HG02763 (cell line): ENCODE measurements around the gene PPP2R3A.

Experiments
- ATAC-seq: cut with Tn5 transposase; IDR thresholded peaks from one replicate; pipeline ENCODE4 v1.9.1; 2021; ENCODE audit warnings: mild to moderate bottlenecking, moderate library complexity; ENCODE audit not compliant: unreplicated experiment

The PPP2R3A gene

DNA sequence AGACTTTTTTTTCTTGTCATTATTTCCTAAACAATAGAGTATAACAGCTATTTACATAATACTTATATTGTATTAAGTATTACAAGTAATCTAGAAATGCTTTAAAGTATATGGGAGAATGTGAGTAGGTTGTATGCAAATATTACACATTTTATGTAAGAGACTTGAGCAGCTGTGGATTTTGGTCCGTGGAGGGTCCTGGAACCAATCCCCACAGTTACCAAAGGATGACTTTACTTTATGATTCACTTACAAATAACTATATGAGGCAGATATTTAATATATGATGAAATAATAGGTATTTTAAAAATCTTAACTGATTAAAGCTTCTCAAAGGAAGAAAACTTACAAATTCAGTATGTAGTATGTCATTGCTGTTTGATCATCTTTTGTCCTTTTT is 56.3 kb downstream of the PPP2R3A start:
- no peak for ATAC-seq

DNA sequence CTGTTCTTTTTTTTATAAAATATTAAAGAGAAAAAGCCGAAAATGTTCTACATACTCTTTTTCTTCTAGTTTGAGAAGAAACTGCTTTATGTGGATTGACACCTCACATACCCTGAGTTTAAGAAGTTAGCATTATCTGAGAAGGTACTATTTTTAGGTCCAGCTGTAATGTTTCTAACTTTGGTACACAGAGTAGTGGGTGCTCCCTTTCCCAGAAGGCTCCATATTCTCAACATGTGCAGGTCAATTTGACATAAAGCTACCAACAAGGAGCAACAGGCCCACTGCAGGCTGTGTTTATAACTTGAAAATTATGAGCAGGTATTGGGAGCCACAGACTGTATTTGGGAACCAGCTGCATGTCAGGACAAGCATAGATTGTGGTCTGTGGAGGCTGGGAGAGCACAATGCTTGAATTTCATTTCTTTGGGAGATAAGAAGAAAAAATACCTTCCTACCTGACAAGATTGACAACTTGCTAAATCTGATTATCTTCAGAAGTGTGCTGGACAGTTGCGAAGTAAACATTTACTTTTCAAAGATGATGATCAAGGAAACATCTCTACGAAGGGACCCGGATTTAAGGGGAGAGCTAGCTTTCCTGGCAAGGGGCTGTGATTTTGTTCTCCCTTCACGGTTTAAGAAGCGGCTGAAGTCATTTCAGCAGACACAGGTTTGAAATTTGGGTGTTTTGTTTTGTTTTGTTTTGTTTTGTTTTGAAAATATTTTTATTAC is 57.2 kb downstream of the PPP2R3A start:
- no peak for ATAC-seq

DNA sequence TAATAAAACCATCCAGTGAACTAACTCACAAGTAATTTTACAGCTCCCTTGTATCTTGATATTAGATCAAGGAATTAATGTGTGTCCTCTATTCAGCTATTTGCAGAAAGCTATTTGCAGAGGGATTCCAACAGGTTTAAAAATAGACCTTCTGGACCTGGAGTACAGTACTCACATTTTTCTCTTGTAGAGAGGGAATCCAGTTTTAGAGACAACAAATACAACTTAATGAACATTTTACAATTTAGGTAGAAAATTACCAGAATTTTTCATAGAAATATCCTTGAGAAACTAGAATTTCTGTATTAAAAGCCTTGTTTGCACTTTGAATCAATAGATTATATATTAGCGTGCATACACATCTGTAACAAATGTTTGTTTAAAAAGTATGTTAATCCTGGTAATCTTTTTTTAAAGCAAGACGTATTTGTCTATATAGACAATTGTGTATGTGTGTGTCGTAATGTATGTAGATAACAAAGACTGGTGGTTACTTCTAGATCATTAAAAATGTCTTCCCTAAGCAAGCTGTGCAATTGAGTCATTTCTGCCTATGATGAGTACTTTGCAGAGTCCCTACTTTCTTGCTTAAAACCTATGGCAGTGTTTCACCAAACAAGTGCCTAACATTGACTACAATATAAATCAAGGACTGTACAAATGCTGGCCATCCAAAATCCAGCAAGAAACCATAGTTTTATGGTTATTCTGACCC is 57.9 kb downstream of the PPP2R3A start:
- no peak for ATAC-seq

DNA sequence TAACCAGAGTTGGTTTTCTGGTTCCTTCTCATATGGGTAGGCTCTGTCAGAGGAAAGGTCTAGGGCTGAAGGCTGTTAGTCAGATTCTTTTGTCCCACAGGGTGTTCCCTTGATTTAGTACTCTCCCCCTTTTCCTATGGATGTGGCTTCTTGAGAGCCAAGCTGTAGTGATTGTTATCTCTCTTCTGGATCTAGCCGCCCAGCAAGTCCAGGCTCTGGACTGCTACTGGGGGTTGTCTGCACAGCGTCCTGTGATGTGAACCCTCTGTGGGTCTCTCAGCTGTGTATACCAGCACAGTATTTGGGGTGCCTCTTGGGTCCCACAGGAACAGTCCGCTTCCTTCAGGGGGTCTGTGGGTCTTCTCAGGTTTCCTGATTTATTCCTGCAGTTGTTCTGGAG is 70.8 kb downstream of the PPP2R3A start:
- no peak for ATAC-seq

DNA sequence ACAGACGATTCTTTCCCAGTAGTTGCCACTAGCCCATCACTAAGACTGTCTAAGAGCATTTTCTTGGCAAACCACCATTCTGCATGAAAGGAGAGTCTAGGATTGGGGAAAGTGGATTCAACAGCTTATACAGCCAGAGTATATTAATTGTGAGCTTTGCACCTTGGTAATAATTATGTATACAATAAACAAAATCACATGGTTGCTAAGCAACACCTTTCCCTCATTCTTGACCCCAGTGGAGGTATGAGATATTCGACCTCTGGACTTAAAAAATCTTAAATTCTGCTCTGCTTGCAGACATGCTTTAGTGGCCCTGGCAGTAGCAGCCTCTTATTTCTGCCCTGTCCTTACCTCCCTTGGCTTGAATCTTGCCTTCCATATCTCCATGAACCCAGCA is 73.1 kb downstream of the PPP2R3A start:
- ATAC-seq = no peak

DNA sequence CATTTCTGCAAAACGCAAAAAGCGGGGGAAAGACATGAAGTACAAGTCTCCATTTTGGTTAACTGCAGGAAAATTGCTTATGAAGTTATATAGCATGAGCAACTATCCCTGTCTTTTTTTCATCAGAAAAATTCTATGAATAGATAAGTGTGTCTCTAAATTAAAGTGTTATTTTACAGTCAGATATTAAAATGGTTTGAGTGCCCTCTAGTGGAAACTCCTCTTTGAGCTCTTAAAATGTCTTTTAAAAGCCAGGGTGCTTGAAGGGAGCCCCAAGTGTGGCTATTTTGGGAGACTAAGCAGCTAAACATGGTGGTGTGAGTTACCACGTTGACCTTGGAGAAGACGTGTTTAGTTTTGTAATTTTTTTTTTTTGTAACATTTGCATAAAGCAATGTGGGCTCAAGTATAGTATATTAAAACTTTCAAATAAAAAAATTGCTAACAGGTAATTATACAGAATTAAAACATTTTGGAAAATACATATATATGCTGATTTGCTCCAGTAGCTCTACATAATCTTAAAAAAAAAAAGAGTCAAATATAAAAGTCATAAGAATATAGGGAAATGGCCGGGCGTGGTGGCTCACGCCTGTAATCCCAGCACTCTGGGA is 77.2 kb downstream of the PPP2R3A start:
- ATAC-seq = no peak

DNA sequence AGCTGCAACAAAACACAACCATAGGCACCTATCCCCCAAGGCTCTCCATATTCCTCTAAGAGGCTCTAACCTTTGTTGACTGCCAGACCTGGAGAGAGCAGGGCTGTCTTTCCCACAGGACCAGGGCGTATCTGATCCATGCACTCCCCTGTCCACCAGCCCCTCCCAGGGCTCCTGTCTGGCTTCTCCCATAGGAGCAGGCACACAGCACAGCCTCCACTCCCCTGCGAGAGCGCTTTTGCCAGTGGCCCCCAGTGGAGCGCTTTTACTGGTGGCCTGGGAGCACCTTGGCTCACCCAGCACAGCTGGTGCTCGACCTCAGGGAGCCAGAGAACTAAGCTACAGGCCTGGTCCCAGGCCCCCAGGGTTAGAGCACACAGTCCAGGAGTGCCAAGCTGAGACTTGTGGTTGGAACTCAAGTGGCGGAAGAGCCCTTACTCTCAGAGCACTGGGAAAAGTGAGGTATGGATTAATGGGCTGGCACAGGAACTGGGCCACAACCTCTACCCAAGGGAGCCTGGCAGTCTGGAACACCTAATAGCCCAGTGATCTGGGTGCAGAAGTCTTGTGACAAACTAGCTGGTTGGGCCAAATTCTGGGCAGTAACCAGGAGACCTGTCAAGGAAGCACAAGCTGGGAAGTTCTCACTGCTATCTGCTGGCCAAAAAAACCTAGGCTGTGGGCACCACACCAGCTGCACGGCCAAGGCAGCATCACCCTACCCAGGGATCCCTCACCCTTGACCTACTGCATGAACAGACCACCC is 79.6 kb downstream of the PPP2R3A start:
- ATAC-seq = no peak

DNA sequence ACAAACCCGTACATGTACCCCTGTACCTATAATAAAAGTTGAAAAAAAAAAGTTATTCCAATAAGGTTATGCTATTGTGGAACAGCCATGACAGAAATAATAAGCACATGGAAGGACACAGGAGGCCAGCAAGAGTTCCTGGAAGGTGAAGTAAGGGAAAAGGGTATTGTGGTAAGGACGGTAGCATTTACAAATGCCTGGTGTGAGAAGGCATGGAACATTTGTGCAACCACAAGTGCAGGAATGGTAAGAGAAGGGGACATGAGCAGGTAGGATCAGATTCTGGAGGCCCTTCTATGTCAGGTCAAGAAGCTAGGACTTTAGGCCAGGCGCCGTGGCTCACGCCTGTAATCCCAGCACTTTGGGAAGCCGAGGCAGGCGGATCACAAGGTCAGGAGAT is 82.5 kb downstream of the PPP2R3A start:
- no peak for ATAC-seq

DNA sequence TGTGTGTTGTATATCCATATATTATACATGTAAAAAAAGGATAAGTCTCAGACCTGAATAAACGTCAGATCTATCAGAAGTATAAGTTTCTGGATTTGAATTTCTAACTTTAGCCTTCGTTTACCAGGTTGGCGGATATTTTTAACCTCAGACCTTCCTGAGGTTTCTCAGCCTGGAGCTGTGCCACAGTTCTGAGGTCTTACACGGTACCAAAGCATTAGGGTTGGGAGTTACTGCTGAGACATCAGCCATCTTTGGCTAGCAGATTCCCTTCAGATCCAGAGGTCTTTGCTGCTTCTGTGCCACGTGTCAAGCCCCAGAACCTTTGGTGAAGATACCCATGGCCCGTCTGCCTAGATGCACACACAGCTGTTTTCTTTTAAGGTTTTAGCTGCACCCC is 84.7 kb downstream of the PPP2R3A start:
- ATAC-seq = no peak

DNA sequence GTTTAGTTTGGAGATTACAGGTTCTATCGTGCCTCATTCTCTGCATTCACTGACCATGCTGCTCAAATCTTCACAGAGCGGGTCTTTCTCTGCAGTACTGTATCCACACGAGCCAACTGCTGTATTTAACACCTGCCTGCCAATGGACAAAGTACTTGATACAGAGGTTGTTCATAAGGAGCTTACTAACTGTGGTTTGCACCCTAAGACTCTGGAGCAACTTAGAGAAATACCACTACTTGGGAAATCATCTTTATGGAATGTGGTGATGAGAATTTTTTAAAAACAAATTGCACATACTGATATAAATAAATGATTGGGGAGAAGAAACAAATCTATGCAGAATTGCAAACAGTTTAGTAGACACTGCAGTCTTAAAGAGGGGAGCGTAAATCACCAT is 90.0 kb downstream of the PPP2R3A start:
- ATAC-seq = no peak

DNA sequence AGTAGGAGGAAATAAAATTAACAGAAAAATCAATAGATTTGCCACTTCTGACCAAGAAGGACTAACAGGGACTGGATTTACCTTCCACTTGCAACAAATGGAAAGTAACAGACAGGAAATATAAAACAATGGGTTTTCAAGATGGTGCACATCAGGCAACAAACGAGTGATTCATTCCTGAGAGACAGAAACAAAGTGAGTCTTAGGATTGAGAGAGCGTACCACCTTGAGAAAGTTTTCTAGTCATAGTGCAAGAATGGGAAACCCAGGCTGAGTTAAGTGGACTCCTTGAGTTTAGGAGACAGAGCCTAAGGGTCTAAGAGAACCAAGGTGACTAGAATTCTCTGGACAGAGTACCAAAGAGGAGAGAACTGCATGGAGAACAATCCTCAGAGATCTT is 101.7 kb downstream of the PPP2R3A start:
- no peak for ATAC-seq

DNA sequence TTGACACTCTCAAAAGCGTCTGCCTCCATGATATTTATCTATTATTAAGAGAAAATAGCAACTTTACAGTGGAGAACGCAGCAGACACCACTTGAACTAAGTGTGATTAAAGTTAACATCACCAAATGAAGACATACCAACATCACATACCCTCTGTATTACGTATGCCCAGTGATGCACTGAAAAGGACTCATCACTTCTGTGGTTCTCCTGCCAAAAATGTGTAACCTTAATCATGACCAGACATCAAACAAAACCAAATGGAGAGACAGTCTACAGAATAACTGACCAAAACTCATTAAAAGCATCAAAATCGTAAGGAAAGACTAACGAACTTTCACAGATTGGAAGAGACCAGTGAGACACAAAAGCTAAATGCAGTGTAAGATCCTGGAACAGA is 103.2 kb downstream of the PPP2R3A start:
- ATAC-seq = no peak

DNA sequence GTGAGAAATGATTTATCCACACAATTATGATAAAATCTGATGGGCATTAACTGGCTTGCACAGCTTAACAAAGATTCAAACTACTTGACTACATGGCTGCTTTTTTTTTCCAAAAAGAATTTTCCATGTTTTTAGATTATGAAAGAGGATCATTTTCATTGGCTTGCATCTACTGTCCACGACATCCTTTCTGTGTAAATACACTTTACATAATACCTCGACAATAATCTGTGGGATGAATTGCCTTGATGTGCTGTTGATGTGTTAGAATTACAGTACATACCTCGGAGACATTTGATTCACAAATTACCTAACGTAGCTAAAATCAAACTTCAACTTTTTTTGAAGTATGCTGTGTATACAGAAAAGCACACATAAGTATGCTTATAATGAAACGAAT is 104.4 kb downstream of the PPP2R3A start:
- no peak for ATAC-seq

DNA sequence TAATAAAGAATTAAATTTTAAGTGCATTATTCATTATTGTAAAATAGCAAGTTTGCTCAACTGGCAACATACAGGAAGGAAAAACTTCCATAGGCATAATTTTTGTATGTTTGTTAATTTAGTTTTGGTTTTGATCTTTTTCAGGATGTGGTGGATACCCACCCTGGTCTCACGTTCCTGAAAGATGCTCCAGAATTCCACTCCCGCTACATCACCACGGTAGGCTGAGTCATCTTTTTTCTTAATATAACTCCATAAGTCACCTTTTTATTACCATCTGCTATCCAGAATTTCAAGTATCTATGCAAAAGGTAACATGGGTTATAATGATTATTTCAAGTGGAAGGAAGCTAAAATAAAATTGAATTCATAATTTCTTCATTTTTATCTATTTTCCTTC is 104.8 kb downstream of the PPP2R3A start:
- no peak for ATAC-seq

DNA sequence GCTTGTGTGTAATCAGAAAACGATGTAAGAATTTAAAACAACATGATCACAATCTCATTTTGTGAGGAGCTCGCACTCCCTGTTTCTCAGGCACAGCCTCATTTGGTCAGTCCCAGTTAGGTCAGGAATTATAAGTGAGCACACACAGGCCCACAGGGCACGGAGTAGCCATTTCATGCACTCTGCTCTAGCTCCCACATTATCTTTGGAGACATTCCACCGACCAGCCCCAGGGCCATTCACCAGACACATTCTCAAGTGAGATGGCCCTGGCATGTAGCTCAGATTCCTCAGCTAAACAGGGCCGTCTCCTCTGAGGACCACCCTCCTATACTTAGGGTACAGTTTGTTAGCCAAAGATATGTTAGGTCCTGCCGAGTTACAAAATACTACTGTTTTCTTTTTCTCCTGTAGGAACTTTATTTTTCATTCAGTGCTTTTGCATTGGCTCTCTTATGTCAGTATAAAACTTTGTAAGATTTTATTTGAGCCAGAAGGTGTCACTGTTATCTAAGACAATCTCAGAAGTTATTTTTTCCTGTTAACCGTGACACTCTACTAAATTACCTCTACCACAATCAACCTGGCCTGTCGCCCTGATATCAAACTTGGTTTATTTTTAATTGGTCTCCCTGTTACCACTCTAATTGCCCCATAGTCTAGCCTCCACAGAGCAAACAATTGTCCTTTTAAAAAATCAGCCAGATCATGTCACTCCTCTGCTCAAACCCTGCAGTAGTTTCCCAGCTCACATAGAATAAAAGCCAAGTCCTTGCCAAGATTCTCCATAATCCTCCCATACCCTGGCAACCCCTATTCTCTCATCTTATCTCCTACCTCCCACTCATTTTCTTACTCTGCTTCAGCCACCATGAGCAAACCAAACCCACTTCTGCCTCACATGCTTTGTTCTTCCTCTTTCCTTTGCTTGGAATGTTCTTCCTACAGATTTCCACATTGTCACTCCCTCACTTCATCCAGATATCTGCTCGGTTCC is 105.7 kb downstream of the PPP2R3A start:
- no peak for ATAC-seq

DNA sequence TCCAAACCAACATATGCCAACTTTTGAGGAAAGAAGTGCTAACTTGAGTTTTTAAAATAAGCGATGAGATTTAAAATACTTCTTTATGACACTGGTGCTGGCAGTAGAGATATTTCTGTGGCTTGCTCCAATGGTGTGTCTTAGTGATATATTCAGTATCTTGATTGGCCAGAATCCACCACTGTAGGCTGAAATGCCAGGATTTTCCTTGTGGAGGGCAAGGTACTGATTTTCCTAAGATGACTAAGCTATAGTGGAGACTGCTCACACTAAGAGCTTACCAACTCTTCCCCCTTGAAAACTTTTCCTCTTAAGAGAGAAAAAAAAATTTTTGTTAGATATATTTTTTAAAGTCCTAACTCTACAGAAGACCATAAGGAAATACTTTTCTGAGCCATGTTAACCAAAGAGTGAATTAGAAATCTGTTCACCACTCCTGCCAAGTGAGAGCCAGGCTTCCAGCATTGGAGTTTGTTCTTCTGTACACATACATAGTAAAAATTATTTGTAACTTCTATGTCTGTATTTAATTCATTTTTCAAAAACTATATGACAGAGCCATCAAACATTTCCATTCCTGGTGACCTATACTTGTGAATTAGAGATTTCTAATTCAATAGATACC is 109.1 kb downstream of the PPP2R3A start:
- no peak for ATAC-seq

DNA sequence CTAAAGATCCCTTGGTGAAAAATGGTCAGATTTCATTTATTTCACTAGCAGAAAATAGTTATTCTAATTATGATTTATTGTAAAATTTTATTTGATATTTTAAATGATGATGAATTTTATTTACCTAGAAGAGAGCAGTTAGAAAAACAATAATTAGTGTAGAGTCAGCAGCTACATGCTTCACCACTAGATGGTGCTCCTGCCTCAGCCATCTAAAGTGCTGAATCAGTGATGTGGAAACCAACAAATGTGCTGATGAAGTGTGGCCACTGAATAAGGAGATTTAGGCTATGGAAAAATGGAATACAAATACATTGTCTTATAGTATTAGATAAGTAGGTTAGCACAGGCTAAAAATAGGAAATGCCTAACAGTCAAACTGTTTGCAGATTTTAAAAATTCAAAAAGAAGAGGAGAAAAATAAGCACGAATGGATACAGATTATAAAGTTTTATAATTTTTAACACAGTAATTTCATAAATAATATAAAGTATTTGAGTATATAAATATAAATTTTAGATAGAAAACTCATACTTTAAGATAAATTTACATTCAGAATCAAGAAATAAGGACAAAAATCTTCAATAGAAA is 109.8 kb downstream of the PPP2R3A start:
- ATAC-seq = no peak

DNA sequence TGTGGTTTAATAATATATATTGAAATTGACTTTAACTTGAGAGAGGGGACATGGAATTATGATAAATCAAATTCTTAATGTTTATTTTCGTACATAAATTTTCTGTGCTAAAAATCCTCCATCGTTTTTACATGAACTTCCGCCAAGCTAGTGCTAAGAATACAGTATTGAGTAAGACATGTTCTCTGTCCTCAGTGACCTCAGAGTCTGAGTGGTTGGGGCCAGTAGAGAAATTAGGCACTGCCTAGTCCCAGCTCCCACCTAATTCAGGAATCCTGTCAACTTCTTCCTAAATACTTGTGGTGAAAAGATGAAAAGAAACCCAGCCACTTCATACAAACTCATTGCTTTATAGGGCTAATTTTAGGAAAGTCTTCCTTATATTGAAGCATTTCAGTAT is 110.3 kb downstream of the PPP2R3A start:
- ATAC-seq = no peak
